GM20000 (cell line): ENCODE measurements around the gene TPCN2.

Source experiments
- DNase-seq: peaks from one replicate; pipeline ENCODE4 v3.0.0; 2012; ENCODE audit warnings: low spot score
- TF ChIP-seq, protein P1 (sequence below): IDR thresholded peaks from 2 replicates; pipeline ENCODE4 v1.5.1; 2012; ENCODE audit warnings: mild to moderate bottlenecking, control low read depth; ENCODE audit errors: extremely low read depth, missing control alignments

TPCN2 gene

DNA sequence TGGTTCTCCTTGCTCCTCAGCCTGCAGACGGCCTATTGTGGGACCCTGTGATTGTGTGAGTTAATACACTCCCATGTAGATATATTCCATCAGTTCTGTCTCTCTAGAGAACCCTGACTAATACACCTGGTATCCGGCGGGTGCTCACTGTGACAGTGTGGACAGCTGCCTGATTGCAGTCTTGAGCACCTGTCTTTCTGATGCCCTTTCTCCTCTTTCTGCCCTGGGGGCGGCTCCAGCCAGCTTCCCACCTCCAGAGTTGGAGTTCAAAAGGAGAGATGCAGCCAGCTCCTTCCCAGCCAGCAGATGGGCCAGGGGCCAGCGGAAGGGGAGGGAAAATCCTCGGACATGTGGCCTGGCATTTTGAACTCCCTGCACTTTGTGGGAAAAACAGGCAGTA is 122.0 kb downstream of the TPCN2 start:
- TF ChIP-seq, protein P1, sequence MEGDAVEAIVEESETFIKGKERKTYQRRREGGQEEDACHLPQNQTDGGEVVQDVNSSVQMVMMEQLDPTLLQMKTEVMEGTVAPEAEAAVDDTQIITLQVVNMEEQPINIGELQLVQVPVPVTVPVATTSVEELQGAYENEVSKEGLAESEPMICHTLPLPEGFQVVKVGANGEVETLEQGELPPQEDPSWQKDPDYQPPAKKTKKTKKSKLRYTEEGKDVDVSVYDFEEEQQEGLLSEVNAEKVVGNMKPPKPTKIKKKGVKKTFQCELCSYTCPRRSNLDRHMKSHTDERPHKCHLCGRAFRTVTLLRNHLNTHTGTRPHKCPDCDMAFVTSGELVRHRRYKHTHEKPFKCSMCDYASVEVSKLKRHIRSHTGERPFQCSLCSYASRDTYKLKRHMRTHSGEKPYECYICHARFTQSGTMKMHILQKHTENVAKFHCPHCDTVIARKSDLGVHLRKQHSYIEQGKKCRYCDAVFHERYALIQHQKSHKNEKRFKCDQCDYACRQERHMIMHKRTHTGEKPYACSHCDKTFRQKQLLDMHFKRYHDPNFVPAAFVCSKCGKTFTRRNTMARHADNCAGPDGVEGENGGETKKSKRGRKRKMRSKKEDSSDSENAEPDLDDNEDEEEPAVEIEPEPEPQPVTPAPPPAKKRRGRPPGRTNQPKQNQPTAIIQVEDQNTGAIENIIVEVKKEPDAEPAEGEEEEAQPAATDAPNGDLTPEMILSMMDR: no peak
- no peak for DNase-seq

DNA sequence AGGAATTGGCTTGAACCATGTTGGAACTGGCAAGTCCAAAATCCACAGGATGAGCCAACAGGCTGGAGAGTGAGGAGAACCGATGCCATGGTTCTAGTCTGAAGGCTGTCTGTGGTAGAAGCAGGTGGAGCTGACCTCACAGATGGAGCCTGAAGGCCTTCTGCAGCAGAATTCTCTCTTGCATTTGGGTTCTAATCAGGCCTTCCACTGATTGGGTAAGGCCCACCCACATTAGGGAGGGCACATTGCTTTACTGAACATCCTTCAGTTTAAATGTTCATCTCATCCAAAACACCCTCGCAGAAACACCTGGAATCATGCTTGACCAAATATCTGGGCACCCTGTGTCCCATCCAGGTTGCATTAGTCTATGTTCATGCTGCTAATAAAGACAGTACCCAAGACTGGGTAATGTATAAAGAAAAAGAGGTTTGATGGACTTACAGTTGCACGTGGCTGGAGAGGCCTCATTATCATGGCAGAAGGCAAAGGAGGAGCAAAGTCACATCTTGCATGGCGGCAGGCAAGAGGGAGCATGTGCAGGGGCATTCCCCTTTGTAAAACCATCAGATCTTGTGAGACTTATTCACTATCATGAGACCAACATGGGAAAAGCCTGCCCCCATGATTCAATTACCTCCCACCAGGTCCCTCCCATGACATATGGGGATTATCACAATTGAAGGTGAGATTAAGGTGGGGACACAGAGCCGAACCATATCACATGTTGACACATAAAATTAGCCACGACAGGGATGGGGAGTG is 122.9 kb downstream of the TPCN2 start:
- TF ChIP-seq, protein P1: no peak
- no peak for DNase-seq

- no peak for DNase-seq
- TF ChIP-seq, protein P1: no peak
These were observed 123.9 kb downstream of the TPCN2 start for GRCh38 chr11:69172674-69173073.

DNA sequence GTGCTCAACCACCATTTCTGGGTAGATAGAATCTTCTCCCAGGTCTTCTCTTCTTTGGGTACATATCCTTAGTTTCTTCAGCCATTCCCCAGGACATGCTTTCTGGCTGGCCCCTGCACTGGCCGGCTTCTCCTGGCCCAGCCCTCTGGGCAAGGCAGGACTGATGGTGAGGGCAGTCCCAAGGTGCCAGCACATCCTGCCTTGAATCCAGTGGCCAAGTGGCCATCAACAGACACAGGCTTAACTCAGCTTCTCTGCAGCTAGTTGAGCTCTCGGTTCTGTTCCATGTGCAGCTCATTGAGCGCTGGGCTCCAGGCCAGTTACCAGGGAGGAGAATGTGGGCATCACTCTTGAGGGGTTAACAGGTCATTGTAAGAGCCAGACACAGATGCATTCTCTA is 124.6 kb downstream of the TPCN2 start:
- DNase-seq: no peak

DNA sequence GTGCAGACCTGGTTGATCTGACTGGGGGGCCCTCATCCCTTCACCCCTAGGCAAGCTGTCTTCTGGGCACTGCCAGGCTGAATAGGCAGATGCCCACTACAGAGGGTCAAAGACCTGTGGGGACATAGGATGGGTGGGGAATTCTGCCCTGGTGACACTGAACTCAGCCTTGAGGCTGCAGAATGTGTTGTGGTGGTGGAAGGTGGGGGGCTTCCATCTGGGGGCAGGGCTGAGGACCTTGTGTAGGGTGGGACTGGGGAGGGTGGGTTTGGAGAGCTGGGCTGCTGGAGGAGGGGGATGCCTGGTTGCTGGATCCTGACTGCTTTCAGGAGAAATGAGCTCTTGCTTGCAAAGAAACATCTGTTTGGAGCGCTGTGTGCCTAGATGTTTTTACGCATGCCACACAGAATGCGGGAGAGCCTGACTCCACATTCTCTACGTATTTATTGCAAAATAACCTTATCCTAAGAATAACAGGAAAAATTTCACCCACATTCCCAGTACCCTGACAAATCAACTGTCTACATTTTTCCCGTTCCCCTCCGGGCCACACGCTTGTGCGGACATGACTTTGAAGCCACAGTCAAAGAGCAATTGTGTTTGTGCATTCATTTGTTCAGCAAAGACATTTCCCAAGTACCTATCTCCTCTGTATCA is 125.3 kb downstream of the TPCN2 start:
- no peak for DNase-seq
- TF ChIP-seq, protein P1: no peak

More for the DNA sequence above, 124.6 kb downstream of the TPCN2 start:
- TF ChIP-seq, protein P1: no peak

GRCh38 chr11:69174841-69175240 is 126.1 kb downstream of the TPCN2 start:
- TF ChIP-seq, protein P1: no peak
- DNase-seq: no peak

DNA sequence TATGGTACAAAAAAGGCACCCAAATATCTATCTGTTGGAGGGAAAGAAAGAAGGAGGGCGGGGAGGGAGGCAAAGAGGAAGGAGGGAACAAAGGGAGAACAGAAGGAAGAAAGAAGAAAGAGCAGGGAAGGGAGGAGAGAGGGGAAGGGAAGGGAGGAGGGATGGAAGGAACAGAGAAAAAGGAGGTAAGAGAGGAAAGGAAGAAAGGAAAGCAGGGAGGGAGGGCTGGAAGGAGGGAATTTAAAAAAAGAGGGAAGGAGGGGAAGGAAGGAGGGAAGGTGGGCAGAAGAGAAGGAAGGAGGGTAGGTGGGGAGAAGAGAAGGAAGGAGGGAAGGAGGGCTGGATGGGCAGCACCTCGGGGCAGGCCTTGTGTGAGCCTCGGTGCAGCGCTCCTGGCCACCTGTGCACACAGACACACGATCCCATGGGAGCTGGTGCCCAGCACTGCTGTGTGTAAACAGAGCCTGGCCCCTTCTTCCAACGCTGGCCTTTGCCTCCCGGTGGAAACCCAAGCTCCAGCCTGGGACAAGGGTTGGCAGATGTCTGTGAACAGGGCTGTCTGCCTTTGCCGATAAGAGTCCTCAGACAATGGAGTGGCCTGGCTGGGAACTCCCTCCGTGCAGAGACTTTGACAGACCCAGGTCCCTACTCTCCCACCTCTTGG is 130.2 kb downstream of the TPCN2 start:
- TF ChIP-seq, protein P1: no peak
- DNase-seq: no peak
